ENCODE measurements around the gene CIPC.

CIPC gene

DNA sequence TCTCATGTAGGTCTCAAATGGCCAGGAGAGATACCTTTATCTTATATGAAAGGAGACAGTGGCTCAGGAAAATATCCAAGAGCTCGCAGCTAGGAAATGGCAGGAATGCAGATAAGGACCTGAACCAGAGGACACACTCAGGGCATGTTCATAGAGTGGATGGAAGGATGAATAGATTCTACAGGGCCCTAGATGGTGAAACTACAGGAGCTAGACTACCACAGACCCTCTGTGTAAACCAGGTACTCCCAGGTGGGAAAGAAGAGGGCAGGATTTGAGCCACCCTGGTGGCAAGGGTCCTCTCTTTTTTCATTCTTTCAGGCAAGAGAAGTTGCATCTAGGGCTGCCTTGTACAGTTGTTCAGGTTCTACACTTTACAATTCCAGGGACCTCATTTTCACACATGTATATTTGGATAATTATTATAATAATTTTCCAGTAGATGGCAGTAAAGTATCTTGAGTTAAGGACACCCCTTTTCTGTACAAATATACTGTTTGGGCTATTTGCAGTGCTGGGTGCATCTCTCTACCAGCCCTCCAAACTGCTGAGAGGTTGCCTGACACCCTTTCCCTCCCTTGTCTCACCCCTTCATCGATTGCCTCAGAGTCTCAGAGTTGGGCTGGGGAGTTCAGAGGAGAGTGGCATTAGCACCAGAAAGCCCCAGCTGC lies 54.0 kb downstream of the CIPC start:
- DNase-seq (ENCODE audit: low read depth) = no peak

GRCh38 chr14:77153802-77154201 lies 55.7 kb downstream of the CIPC start:
- no peak for DNase-seq (ENCODE audit: low read depth)

DNA sequence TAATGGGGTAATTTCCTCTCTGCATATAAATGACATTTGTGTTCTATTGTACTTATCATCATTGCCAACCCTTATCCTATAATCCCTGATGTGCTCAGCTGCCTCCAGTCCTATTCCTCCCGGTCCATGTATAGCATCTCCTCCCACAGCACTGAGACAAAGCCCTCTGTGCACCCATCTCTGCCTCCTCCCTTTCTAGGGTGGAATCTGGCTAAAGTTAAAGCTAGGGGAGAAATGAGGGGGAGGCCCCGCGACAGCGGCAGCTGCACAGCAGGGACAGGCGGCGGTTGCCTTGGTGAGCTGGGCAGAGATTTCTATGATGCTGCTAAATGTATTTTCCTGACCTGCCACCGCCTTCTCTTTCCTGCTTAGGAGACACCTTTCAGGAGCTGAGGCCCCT lies 56.4 kb downstream of the CIPC start:
- DNase-seq (ENCODE audit: low read depth) = no peak

- no peak for DNase-seq (ENCODE audit: low read depth)
Observed at GRCh38 chr14:77155083-77155482, 57.0 kb downstream of the CIPC start.

DNA sequence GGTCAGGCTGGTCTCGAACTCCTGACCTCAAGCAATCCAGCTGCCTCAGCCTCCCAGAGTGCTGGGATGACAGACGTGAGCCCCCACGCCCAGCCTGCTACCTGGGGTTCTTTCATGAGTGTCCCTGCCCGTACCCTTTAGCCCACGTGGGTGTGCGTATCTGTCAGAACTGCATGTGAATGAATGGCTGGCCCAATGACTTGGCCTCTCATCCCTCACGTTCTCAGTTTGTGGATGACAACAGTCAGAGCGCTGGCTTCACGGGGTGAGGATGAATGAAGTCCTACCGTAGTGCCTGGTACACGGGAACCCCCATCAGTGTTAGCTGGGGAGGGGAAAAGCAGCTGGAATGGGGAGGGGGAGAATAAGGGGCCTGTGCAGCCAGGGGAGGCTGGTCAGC lies 59.7 kb downstream of the CIPC start:
- no peak for DNase-seq (ENCODE audit: low read depth)

DNA sequence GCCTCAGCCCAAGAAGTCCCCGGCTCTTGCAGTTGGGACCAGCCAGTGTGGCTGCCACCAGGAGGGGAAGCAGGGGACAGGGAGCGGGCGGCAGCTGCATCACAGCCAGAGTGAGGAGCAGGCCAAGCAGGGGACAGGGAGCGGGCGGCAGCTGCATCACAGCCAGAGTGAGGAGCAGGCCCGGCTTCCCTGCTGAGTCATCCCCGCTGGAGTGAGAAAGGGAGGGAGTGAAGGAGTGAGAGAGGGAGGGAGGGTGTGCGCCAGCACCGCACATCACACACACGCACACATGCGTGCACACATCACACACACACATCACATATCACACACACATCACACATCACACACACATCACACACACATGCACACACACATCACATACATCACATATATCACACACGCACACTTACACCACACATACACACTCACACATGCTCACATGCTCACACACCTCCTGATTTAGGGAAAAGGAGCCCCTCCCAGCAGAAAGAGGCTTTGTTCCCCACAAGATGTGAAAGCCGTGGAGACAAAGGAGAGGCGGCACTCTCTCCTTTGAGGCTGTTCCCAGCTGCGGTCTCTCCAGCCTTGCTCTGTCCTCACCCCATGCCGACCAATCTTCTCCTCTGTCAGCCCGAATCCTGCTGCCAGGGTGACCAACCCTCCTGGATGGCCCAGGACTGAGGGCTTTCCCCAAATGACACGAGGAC lies 60.3 kb downstream of the CIPC start:
- no peak for DNase-seq (ENCODE audit: low read depth)

- DNase-seq (ENCODE audit: low read depth) = no peak
Observed at GRCh38 chr14:77158882-77159255, 60.8 kb downstream of the CIPC start.

DNA sequence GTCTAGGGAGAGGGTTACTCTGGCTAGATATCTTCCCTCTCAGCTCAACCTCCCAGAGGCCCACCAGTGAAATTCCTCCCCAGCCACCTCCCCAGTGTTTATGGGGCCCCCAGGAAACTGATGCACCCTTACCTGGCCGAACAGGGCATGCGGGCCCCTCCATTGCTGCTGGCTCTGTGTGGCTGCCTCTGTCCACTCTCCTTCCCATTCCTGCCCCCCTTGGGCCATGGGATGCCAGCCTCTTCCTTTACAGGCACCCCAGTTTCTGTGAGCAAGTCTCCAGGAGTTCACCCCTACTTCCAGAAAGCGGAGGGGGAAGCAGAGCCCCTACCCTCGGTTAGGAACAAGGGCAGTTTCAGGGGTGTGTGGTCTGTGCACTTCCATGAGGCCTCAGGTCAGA lies 63.0 kb downstream of the CIPC start:
- DNase-seq (ENCODE audit: low read depth) = no peak
